ENCODE data around the gene FSD2. TPM values are rescaled to one million over a fixed set of nuclear protein-coding genes. Genes with fewer than 3 reads are reported as not detected.

FSD2 gene
- total and polyA plus RNA-seq, 9 of the 15 experiments (the other 6 are each of a cell fraction or from before 2014, with no cell fraction given) = 0.01 to 0.06 TPM; not detected in 7

DNA sequence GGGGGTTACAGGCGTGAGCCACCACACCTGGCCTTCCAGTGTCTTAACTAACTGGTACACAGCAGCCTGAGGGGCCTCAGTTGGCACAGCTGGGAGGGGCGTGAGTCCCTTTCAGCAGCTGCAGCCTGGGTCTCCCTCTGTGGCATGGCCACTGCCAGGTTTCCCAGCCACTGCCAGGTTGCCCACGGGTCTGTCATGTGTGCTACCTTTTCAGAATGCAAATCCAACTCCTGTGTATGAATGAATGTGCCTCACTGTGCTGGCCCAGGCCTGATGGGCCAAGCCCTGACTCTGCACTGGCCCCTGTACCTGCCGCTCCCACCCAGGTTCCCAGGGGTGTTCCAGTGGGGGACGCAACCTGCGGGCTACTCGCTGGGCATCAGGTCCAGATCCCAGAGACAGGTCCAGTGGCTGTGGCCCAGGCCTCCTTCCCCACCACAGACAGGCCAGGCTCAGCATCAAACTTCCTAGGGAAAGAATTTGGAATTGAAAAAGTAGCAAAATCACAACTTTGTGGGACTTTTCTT is 29.6 kb upstream of the FSD2 start:
- no peak overlapping the region for H2AFZ ChIP-seq (ENCODE audit: low read depth, low read length)
- intact Hi-C loops (cut with micrococcal nuclease) (no loop called here), in situ Hi-C loops (cut with MboI) (no loop called here)
- H3K27me3 ChIP-seq (ENCODE audit: control insufficient read depth in 2 of 2, insufficient read depth in 2 of 2, low read length in 2 of 2) = no peaks in the 10 kb centered on the region
- H3K4me2 ChIP-seq (ENCODE audit: insufficient read depth, low read length) = no peak overlapping the region
- no peaks in the 10 kb centered on the region for H3K4me1 ChIP-seq (replicated peaks in 1 of 2; ENCODE audit: control insufficient read depth in 2 of 2, insufficient read depth in 2 of 2, low read length in 2 of 2)
- no peaks in the 10 kb centered on the region for H3K9me1 ChIP-seq (ENCODE audit: control insufficient read depth, insufficient read depth, low read length)
- CTCF ChIA-PET (ENCODE audit: low intra/inter-chr PET ratio) = no interaction called here
- BruUV-seq (replicated peaks) = no TSS peak
- H3K9me3 ChIP-seq (replicated peaks; ENCODE audit: control insufficient read depth, insufficient read depth, low read depth, low read length) = no peaks in the 10 kb centered on the region
- H3K79me2 ChIP-seq (ENCODE audit: control insufficient read depth, insufficient read depth, low read length) = no peaks in the 10 kb centered on the region
- WGBS (ENCODE audit: insufficient coverage, low coverage, missing lambda C conversion rate) = 87% methylated on average over 7 of the region's 7 CpGs
- POLR2A ChIA-PET = no interaction called here
- no peak overlapping the region for H3K27ac ChIP-seq (ENCODE audit: extremely low read depth, low read depth, low read length)
- DNase-seq (ENCODE audit: extremely low read depth in 1 of 4, low spot score in 3 of 4) = no peak
- H3K4me3 ChIP-seq = no peak overlapping the region
- no peaks in the 10 kb centered on the region for H4K20me1 ChIP-seq (replicated peaks; ENCODE audit: control insufficient read depth, insufficient read depth, low read length)
- peak overlapping the region in 1 of 2 experiments; percentile 47; a peak in 1 of 4 replicates for H3K9ac ChIP-seq (ENCODE audit: insufficient read depth in 1 of 2, low read depth in 2 of 2, low read length in 2 of 2)
- peaks cover 51% of the 10 kb centered on the region for H3K36me3 ChIP-seq (ENCODE audit: control insufficient read depth, insufficient read depth, low read length)
- FAIRE-seq = no peak
- ATAC-seq = no peak
- TF ChIP-seq RHOXF2B (CRISPR knock-in tag; conservative IDR thresholded peaks at IDR 0.05) (no peak), TAF15 (IDR thresholded peaks at IDR 0.05; ENCODE audit: low read depth, low read length) (no peak), ZNF551 (CRISPR knock-in tag; IDR thresholded peaks at IDR 0.05) (no peak), NR3C1 (CRISPR knock-in tag; IDR thresholded peaks at IDR 0.05) (no peak), CCNT2 (IDR thresholded peaks at IDR 0.05; ENCODE audit: borderline replicate concordance, extremely low read depth, insufficient read length, low read depth, low read length) (no peak), ZNF184 (CRISPR knock-in tag; IDR thresholded peaks at IDR 0.05) (no peak), SMAD4 (CRISPR knock-in tag; conservative IDR thresholded peaks at IDR 0.05) (no peak), MAFG (tag; conservative IDR thresholded peaks at IDR 0.05) (no peak), XRCC5 (IDR thresholded peaks at IDR 0.05; ENCODE audit: low read depth, low read length) (no peak)
- TF ChIP-seq, protein P1, sequence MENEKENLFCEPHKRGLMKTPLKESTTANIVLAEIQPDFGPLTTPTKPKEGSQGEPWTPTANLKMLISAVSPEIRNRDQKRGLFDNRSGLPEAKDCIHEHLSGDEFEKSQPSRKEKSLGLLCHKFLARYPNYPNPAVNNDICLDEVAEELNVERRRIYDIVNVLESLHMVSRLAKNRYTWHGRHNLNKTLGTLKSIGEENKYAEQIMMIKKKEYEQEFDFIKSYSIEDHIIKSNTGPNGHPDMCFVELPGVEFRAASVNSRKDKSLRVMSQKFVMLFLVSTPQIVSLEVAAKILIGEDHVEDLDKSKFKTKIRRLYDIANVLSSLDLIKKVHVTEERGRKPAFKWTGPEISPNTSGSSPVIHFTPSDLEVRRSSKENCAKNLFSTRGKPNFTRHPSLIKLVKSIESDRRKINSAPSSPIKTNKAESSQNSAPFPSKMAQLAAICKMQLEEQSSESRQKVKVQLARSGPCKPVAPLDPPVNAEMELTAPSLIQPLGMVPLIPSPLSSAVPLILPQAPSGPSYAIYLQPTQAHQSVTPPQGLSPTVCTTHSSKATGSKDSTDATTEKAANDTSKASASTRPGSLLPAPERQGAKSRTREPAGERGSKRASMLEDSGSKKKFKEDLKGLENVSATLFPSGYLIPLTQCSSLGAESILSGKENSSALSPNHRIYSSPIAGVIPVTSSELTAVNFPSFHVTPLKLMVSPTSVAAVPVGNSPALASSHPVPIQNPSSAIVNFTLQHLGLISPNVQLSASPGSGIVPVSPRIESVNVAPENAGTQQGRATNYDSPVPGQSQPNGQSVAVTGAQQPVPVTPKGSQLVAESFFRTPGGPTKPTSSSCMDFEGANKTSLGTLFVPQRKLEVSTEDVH (IDR thresholded peaks at IDR 0.05; ENCODE audit: low read depth, partially characterized antibody) = no peak
- TF ChIP-seq, protein P2, sequence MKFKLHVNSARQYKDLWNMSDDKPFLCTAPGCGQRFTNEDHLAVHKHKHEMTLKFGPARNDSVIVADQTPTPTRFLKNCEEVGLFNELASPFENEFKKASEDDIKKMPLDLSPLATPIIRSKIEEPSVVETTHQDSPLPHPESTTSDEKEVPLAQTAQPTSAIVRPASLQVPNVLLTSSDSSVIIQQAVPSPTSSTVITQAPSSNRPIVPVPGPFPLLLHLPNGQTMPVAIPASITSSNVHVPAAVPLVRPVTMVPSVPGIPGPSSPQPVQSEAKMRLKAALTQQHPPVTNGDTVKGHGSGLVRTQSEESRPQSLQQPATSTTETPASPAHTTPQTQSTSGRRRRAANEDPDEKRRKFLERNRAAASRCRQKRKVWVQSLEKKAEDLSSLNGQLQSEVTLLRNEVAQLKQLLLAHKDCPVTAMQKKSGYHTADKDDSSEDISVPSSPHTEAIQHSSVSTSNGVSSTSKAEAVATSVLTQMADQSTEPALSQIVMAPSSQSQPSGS (CRISPR knock-in tag; IDR thresholded peaks at IDR 0.05) = no peak
- TF ChIP-seq, protein P3, sequence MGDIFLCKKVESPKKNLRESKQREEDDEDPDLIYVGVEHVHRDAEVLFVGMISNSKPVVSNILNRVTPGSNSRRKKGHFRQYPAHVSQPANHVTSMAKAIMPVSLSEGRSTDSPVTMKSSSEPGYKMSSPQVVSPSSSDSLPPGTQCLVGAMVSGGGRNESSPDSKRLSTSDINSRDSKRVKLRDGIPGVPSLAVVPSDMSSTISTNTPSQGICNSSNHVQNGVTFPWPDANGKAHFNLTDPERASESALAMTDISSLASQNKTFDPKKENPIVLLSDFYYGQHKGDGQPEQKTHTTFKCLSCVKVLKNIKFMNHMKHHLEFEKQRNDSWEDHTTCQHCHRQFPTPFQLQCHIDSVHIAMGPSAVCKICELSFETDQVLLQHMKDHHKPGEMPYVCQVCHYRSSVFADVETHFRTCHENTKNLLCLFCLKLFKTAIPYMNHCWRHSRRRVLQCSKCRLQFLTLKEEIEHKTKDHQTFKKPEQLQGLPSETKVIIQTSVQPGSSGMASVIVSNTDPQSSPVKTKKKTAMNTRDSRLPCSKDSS (IDR thresholded peaks at IDR 0.05; ENCODE audit: low read depth, partially characterized antibody) = no peak
- TF ChIP-seq, protein P4, sequence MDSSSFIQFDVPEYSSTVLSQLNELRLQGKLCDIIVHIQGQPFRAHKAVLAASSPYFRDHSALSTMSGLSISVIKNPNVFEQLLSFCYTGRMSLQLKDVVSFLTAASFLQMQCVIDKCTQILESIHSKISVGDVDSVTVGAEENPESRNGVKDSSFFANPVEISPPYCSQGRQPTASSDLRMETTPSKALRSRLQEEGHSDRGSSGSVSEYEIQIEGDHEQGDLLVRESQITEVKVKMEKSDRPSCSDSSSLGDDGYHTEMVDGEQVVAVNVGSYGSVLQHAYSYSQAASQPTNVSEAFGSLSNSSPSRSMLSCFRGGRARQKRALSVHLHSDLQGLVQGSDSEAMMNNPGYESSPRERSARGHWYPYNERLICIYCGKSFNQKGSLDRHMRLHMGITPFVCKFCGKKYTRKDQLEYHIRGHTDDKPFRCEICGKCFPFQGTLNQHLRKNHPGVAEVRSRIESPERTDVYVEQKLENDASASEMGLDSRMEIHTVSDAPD (CRISPR knock-in tag; IDR thresholded peaks at IDR 0.05) = no peak
